GM19452 (cell line): ENCODE results near the gene WNT9A.
"Not testable (repeated sequence)": the region's sequence is repeated elsewhere in the genome, so short reads cannot be mapped to it uniquely, and the experiment has no call there.

Experiments
- ATAC-seq: cut with Tn5 transposase; IDR thresholded peaks from one replicate; pipeline ENCODE4 v1.9.1; 2021; ENCODE audit not compliant: unreplicated experiment

The WNT9A gene

GRCh38 chr1:227947676-227948492 is at the start of gene WNT9A:
Gene WNT9A, minus strand, starts transcription at chr1:227947932. Its CDS starts 45 bp downstream, at chr1:227947887.
- ATAC-seq, result no peak

- no peak for ATAC-seq
Measured at GRCh38 chr1:227996187-227996950, 48.6 kb upstream of the WNT9A start.

GRCh38 chr1:227994632-227995300 is 47.0 kb upstream of the WNT9A start:
- no peak for ATAC-seq

GRCh38 chr1:227987181-227987580 is 39.4 kb upstream of the WNT9A start:
- no peak for ATAC-seq

GRCh38 chr1:227975583-227976283 is 28.0 kb upstream of the WNT9A start:
- ATAC-seq, result not testable (repeated sequence)

DNA sequence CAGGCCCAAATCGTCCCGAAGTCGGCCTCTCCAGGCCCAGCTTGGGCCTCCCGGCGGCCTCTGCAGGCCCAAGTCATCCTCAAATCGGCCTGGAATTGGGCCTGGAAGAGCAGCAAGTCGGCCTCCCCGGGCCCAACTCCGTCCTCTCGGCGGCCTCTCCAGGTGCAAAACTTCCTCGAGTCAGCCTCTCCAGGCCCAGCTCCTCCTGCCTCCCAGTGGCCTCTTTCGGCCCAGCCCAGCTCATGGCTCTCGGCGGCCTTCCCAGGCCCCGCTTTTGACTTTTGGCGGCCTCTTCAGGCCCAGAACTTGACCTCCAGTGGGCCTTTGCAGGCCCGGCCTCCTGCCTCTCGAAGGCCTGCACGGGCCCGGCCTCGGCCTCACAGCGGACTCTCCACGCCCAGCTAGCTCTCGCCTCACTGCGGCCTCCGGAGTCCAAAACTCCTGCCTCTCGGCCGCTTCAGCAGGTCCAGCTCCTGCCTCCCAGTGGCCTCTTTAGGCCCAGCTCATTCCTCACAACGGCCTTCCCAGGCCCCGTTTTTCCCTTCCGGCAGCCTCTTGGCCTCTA is 26.1 kb upstream of the WNT9A start:
- not testable (repeated sequence) for ATAC-seq

GRCh38 chr1:227972843-227973374 is 25.2 kb upstream of the WNT9A start:
- not testable (repeated sequence) for ATAC-seq

DNA sequence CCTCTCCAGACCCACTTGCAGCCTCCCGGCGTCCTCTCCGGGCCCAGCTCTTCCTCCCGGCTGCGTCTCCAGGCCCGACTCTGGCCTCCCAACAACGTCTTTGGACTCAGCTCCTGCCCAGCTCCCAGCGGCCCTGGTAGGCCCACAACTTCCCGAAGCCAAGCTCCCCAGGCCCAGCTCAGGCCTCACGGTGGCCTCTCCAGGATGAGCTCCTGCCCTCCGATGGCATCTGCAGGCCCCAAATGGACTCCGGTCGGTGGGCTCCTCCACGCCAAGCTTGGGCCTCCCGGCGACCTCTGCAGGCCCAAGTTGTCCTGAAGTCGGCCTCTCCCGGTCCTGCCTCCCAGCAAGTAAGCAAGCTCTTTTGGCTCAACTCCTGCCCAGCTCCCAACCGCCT is 24.5 kb upstream of the WNT9A start:
- ATAC-seq, result not testable (repeated sequence)

- not testable (repeated sequence) for ATAC-seq
Measured at GRCh38 chr1:227971643-227972282, 24.0 kb upstream of the WNT9A start.

DNA sequence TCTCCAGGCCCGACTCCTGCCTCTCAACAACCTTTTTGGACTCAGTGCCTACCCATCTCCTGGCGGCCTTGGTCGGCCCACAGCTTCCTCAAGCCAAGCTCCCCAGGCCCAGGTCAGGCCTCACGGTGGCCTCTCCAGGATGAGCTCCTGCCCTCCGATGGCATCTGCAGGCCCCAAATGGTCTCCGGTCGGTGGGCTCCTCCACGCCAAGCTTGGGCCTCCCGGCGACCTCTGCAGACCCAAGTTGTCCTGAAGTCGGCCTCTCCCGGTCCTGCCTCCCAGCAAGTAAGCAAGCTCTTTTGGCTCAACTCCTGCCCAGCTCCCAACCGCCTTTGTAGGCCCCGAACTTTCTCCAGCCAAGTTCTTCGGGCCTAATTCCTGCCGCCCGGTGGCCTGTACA is 23.5 kb upstream of the WNT9A start:
- ATAC-seq, result not testable (repeated sequence)

DNA sequence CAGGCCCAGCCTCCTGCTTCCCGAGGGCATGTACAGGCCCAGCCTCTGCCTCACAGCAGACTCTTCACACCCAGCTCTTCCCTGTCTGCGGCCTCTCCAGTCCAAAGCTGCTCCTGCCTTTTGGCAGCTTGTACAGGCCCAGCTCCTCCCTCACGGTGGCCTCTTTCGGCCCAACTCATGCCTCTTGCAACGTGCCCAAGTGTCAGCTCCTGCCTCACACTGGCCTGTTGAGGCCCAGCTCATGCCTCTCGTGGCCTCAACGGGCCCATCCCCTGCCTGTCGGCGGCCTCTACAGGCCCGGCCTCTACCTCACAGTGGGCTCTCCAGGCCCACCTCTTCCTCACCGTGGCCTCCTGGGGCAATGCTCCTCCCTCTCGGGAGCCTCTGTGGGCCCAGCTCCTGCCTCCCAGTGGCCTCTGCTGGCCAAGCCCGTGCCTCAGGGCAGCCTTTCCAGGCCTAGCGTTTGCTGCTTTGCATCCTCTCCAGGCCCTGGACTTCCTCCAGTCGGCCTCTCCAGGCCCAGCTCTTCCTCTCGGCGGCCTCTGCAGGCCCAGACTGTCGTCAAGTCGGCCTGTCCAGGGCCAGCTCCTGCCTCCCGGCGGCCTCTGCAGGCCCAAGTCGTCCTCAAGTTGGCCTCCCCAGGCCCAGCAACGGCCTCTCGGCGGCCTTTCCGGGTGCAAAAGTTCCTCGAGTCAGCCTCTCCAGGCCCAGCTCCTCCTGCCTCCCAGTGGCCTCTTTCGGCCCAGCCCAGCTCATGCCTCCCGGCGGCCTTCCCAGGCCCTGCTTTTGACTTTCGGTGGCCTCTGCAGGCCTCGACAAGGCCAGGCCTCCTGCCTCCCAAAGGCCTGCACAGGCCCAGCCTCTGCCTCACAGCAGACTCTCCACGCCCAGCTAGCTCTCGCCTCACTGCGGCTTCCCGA is 22.6 kb upstream of the WNT9A start:
- ATAC-seq, result not testable (repeated sequence)

GRCh38 chr1:227967815-227968214 is 20.1 kb upstream of the WNT9A start:
- not testable (repeated sequence) for ATAC-seq

DNA sequence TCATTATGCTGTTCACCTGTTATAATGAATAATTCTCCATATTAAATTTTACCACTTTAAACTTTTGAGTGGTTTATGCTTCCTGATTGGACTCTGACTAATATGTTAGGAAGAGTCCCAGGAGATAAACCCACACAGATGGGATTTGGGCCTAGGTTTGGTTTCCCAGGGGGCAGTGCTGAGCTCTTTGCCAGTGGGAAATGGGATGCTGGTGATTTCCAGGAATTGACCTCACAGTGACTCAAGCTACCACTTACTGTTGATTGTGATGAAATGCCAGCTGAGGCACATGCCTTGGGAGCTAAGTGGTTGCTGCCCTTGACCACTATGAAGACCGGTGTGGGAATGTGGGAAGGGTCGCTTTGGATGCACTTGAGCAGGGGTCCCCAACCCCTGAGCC is 19.0 kb upstream of the WNT9A start:
- not testable (repeated sequence) for ATAC-seq

GRCh38 chr1:227961651-227962466 is 14.1 kb upstream of the WNT9A start:
- ATAC-seq, result no peak

- no peak for ATAC-seq
Measured at GRCh38 chr1:227959325-227959860, 11.7 kb upstream of the WNT9A start.

- no peak for ATAC-seq
Measured at GRCh38 chr1:227958617-227959324, 11.0 kb upstream of the WNT9A start.

DNA sequence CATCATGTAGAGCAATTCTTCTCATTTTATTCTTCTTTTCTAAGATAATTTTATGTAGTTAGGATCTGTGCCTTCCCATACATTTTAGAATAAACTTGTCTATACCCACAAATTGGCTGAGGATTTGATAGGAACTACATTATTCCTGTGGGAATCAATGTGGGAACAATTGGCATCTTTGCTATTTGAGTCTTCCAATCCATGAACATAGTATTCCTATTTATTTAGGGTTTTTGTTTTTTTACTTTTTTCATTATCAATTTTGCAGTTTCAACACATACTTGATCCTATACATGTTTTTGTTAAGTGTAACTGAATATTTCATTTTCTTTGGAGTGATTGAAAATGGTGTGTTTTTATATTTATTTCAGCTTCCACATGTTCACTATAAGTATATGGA is 8.1 kb upstream of the WNT9A start:
- ATAC-seq, result no peak
